H1 (cell line): ENCODE measurements around the gene YPEL4.

Experiments used
- BCL11A ChIP-seq, 2 experiments: IDR thresholded peaks; one replicate each; pipeline ENCODE4 v1.6.1; 2011; ENCODE audit warnings: low read depth in 2 of 2, low read length in 2 of 2, mild to moderate bottlenecking in 2 of 2
- CTCF ChIP-seq, 3 experiments: IDR thresholded peaks; 1 replicate in 2 of 3; 2 replicates in 1 of 3; pipeline versions ENCODE4 v1.5.1 to v1.6.1; 2011; ENCODE audit warnings: low read length in 3 of 3, mild to moderate bottlenecking in 3 of 3, inconsistent platforms in 2 of 3, low read depth in 1 of 3, moderate library complexity in 1 of 3; ENCODE audit not compliant: insufficient read depth in 1 of 3; ENCODE audit errors: control extremely low read depth in 1 of 3

DNA sequence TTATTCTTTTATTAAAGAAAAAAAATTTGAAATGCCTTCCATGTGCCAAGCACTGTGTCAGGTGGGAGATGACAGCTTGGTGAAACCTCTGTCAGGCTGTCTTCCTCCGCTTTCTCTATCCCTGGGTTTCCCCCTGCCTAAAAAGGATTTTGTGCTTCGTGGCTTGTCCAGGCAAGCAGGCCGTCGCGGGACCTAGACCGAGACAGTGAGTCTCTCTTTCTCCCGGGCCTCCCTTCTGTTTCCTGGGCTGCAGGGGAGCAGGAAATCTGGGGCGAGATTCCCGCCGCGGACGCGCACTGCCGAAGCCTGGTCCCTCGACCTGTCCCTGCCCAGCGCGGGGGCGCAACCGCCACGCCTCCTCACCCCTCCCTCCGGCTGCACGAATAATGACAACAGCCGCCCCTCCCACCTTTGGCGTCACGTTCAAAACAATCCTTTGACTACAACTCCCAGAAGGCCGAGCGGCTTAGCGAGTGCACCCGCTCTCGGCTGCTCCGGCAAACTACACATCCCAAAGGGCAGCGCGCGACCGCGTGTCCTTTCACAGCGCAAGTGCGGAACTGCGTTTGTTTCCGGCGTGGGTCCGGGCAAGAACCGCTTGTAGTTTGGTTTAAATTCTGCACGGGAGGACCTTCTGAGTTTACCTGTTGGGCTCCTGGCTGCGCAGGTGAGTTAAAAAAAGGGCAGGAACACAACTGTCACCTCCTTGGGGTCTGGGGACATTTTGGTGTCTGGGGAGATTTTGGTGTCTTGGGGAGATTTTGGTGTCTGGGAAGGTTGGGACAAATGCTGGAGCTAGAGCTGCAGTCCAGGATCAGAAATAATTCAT, 7.7 kb upstream of the YPEL4 start, which contains the start of gene CLP1:
- no peak for TF ChIP-seq CTCF (IDR thresholded peaks at IDR 0.05; ENCODE audit: control extremely low read depth in 1 of 3, insufficient read depth in 1 of 3, low read depth in 1 of 3, low read length in 3 of 3)
- no peak for TF ChIP-seq BCL11A (IDR thresholded peaks at IDR 0.05; ENCODE audit: low read depth in 2 of 2, low read length in 2 of 2)
